Measurements from ENCODE around the gene CDK14. TPM values are rescaled to one million over a fixed set of nuclear protein-coding genes. Genes with fewer than 3 reads are reported as not detected.

The CDK14 gene
- total RNA-seq, 4 donors from 2014 or later: 29.3 to 37.8 (median 33.0) TPM

DNA sequence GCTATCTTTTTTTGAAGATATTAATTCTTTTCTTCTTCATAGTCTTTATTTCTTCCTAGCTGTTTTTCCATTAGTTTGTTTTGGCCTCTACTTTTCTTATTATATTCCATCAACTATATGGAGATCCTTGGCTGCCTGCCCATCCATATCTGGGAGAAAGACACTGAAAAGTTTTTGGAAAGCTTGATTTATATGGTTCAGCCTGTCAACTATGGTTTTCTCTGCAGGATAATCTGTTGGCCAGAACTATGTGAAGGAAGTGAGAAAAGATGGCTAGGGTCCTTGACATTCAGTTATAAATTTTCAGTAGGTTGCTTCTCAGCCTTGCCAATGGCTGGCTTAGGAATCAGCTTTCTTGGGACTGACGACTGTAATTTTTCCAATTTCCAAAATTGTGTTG lies 10.0 kb upstream of the CDK14 start:
- Histone ChIP-seq H3K36me3 (no peaks in the 10 kb centered on the region), H3K9me3 (no peaks in the 10 kb centered on the region), H3K27me3 (no peaks in the 10 kb centered on the region), H3K4me1 (no peaks in the 10 kb centered on the region), H3K27ac (no peak overlapping the region), H3K4me3 (replicated peaks in 1 of 3) (no peak overlapping the region)
- DNase-seq: no peak
- TF ChIP-seq POLR2A (IDR thresholded peaks at IDR 0.05) (no peak), CTCF (IDR thresholded peaks at IDR 0.05) (no peak)
- intact Hi-C loops (cut with DNase I): no loop called here
- 83 to 86% methylated on average over 1 of the region's 1 CpG for WGBS, 2 donors

GRCh38 chr7:90587766-90588165 lies 8.4 kb upstream of the CDK14 start:
- 96% methylated on average over 2 of the region's 2 CpGs for WGBS, 2 donors
- no peaks in the 10 kb centered on the region for H3K27me3 ChIP-seq
- intact Hi-C loops (cut with DNase I): no loop called here
- no peaks in the 10 kb centered on the region for H3K36me3 ChIP-seq
- no peaks in the 10 kb centered on the region for H3K9me3 ChIP-seq
- no peaks in the 10 kb centered on the region for H3K4me1 ChIP-seq
- H3K4me3 ChIP-seq (replicated peaks in 1 of 3): no peak overlapping the region
- DNase-seq: no peak
- no peak overlapping the region for H3K27ac ChIP-seq
- no peak for TF ChIP-seq CTCF (IDR thresholded peaks at IDR 0.05)
- TF ChIP-seq POLR2A (IDR thresholded peaks at IDR 0.05): no peak

DNA sequence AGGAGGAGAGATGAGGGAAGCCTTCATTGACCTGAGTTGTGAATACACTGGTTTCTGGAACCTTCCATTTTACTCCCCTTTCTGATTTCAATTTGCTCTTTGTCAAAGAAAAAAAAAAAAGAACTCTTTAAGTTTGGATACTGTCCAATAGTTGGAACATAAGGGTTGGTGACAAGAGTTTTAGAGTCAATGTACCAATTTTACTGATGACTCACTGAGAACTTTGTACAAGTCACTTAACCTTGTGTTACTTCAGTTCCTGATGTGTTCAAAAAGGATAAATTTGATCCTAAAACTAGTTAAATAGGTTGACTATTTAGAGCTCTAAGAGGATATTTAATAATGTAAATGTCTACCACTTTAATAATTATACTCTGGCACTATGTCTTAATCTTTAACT lies 4.1 kb upstream of the CDK14 start:
- Histone ChIP-seq H3K27ac (no peak overlapping the region), H3K27me3 (no peaks in the 10 kb centered on the region), H3K4me1 (peaks cover 3 to 5% of the 10 kb centered on the region in 2 donors), H3K9me3 (no peaks in the 10 kb centered on the region), H3K36me3 (no peaks in the 10 kb centered on the region), H3K4me3 (replicated peaks in 1 of 3) (no peak overlapping the region)
- DNase-seq: no peak
- intact Hi-C loops (cut with DNase I): no loop called here
- no peak for TF ChIP-seq POLR2A (IDR thresholded peaks at IDR 0.05)
- no peak for TF ChIP-seq CTCF (IDR thresholded peaks at IDR 0.05)

DNA sequence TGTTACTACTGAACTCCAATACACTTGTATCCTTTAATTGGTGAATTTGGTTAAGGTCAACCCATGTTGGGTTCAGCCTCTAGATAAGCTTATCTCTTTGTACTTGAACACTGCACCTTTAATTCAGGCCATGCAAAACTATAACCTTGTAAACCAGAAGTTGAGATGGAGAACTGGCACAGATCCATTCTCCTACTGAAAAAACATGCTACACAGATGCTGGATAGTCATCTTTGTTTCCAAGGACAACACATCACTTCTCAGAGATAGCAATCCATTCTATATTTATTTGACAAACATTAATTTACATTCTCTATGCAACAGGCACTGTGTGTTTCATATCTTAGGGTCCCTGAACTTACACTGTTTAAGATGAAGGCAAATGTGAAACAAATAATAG lies 2.9 kb upstream of the CDK14 start:
- H3K4me3 ChIP-seq (replicated peaks in 1 of 3): no peak overlapping the region
- intact Hi-C loops (cut with DNase I): no loop called here
- TF ChIP-seq POLR2A (IDR thresholded peaks at IDR 0.05): no peak
- no peak for TF ChIP-seq CTCF (IDR thresholded peaks at IDR 0.05)
- H3K4me1 ChIP-seq: peaks cover 3 to 5% of the 10 kb centered on the region in 2 donors
- H3K36me3 ChIP-seq: no peaks in the 10 kb centered on the region
- no peak overlapping the region for H3K27ac ChIP-seq
- DNase-seq: no peak
- H3K9me3 ChIP-seq: no peaks in the 10 kb centered on the region
- no peaks in the 10 kb centered on the region for H3K27me3 ChIP-seq

GRCh38 chr7:90594751-90595317 lies 1.3 kb upstream of the CDK14 start:
- TF ChIP-seq CTCF (IDR thresholded peaks at IDR 0.05): no peak
- TF ChIP-seq POLR2A (IDR thresholded peaks at IDR 0.05): no peak
- H3K4me1 ChIP-seq: peaks cover 3 to 5% of the 10 kb centered on the region in 2 donors
- H3K36me3 ChIP-seq: no peaks in the 10 kb centered on the region
- H3K9me3 ChIP-seq: no peaks in the 10 kb centered on the region
- H3K4me3 ChIP-seq (replicated peaks in 1 of 3): peak overlapping the region in 1 of 3 donors; percentile 68
- intact Hi-C loops (cut with DNase I): no loop called here
- WGBS, 2 donors: 37 to 44% methylated on average over 11 of the region's 11 CpGs
- H3K27ac ChIP-seq: peak overlapping the region; percentile 39 to 82 (median 82)
- no peaks in the 10 kb centered on the region for H3K27me3 ChIP-seq
- DNase-seq: peak; percentile 52 to 61
